ENCODE results near the gene ZNF740.

Gene ZNF740

DNA sequence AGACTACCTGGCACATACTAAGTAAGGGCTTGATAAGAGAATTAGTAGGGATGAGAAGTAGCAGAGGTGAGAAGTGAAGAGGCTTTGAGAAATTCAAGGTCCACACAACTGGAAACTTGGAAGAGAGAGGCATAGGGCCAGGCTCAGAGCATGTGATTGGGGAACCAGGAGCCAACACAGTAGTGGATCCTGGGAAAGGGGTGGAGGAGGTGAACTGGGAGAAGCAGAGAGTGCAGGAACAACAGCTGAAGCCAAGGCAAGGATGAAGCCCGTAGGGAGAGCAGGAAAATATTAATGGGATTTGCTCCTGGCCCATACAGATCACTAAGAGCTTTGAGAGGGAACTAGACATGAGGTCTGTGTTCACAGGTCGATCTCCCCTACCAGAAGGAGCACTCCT, 27.9 kb downstream of the ZNF740 start:
- H3K4me3 ChIP-seq (ENCODE audit: low read length) = no peak overlapping the region
- DNase-seq (ENCODE audit: low read depth) = no peak
- TF ChIP-seq, protein P1, sequence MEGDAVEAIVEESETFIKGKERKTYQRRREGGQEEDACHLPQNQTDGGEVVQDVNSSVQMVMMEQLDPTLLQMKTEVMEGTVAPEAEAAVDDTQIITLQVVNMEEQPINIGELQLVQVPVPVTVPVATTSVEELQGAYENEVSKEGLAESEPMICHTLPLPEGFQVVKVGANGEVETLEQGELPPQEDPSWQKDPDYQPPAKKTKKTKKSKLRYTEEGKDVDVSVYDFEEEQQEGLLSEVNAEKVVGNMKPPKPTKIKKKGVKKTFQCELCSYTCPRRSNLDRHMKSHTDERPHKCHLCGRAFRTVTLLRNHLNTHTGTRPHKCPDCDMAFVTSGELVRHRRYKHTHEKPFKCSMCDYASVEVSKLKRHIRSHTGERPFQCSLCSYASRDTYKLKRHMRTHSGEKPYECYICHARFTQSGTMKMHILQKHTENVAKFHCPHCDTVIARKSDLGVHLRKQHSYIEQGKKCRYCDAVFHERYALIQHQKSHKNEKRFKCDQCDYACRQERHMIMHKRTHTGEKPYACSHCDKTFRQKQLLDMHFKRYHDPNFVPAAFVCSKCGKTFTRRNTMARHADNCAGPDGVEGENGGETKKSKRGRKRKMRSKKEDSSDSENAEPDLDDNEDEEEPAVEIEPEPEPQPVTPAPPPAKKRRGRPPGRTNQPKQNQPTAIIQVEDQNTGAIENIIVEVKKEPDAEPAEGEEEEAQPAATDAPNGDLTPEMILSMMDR (conservative IDR thresholded peaks at IDR 0.05; ENCODE audit: low read length) = no peak

DNA sequence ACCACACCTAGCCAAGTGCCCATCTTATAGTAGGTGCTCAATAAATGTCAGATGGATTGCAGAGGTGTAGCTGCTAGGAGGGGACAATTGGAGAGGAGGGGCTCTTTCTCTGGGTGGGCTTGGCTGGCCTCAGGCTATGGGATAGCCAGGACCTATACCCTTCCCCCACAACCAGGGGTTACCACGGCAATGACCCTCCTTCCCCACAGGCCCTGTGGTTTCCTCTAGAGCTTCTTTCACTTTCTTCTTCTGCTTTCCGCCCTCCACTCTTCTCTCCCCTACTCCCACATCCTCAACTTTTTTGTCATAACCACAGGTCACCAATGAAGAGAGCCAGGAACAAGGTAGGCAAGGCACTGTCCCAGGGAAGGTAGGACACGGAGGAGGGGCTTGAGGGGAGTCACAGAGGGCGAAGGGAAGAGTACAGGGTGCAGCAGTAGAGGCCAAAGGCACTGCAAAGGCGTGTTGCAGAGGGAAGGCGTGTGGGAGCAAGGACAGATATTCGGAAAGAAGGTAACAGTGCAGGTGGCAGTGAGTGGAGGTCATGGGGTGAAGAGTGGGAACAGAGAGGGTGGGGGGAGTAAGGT, 28.4 kb downstream of the ZNF740 start:
- TF ChIP-seq, protein P1 (conservative IDR thresholded peaks at IDR 0.05; ENCODE audit: low read length) = no peak
- DNase-seq (ENCODE audit: low read depth) = no peak
- no peak overlapping the region for H3K4me3 ChIP-seq (ENCODE audit: low read length)

DNA sequence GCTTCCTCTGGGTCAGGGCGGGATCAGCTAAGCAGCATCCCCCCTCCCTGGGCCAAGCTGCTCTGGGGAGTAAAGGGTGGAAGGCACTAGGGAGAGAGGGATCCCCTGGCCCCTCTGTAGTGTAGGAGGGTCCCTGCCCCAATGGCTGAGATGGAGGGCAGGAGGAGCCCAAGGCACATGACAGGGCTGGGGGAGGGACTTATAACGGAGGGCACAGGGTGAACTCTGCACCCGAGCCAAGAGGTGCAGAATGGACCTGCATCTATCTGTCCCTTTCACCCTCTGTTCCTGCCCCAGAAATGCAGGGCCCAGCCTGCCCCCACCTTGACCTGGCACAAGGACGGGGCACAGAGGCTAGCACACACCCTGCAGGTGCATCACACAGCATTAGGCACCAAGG, 30.3 kb downstream of the ZNF740 start:
- no peak for DNase-seq (ENCODE audit: low read depth)
- TF ChIP-seq, protein P1 (conservative IDR thresholded peaks at IDR 0.05; ENCODE audit: low read length) = no peak
- H3K4me3 ChIP-seq (ENCODE audit: low read length) = no peak overlapping the region

DNA sequence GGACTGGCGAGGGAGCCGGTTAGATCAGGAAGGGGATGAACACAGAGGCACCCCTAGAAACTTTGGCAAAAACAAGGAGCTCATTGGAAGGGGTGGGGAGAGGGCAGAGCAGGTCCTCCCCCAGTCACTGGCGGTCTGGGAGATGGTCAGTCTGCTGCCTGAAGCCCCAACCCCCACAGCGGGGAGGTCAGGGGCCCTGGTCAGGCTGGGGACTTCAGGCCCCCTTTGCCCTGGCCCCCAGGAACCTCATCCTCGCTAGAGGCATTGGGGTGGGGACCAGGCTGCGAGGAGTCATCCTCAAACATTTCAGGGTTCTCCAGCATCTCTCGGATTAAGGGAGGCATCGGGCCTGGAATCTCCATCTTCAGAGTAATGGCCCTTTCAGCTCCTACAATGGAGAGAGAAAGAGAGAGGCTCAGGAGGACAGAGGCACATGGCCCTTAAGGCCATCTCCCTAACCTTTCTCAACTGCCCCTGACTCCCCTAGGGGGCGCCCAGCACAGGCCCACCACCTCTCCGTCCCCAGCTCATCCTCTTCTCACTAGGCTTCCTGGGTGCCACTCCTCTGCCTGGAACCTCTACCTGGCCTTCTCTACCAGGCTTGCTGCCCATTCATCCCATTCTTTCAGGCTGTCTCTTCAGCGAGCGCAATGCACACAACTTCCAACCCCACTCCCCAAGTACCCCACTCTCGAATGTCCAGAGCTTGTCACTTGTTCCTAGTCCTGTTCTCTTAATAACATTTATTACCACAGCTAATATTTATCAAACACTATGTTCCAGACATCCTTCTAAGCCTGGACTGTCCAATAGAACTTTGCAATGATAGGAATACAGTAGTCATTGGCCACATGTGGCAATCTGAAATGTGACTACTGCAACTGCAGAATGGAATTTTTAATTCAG, 31.2 kb downstream of the ZNF740 start:
- H3K4me3 ChIP-seq (ENCODE audit: low read length) = no peak overlapping the region
- DNase-seq (ENCODE audit: low read depth) = no peak
- TF ChIP-seq, protein P1 (conservative IDR thresholded peaks at IDR 0.05; ENCODE audit: low read length) = peak; percentile 30

DNA sequence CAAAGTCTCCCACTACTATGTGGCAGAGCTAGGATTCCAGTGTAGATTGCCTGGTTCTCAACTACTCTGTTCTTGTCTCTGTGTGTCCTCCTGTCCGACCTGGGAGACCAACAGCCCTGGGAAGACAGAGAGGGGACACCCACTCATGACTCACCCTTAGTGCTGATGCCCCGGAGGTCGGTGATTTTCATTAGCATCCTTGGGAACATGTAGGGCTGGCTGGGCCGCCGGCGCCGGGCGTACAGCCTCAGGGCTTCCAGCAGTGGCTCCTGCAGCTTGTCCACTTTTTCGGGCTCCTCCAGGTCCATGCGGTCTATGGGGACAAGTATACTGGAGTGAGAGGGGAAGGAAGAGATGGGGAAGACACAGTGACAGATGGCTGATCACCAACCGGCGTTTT, 32.4 kb downstream of the ZNF740 start:
- TF ChIP-seq, protein P1 (conservative IDR thresholded peaks at IDR 0.05; ENCODE audit: low read length) = no peak
- H3K4me3 ChIP-seq (ENCODE audit: low read length) = no peak overlapping the region
- no peak for DNase-seq (ENCODE audit: low read depth)

DNA sequence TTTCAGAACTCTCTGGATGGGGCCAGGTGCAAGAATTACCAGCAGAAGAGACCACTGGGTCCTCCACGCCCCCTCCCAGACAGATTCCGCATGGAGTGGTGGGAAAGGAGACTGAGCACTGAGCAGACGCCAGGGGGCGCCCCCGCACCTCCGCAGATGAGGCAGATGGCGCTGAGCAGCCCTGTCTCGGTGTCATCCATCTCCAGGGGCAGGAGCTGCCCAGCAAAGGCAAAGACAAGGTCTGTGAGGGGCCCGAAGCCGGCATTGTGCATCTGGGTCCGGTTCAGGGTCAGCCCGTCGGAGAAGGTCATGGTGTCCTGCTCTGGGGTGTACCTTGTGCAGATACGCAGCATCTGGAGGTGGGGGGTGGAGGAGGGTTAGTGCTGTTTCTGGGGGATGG, 32.8 kb downstream of the ZNF740 start:
- TF ChIP-seq, protein P1 (conservative IDR thresholded peaks at IDR 0.05; ENCODE audit: low read length) = peak; percentile 90

DNA sequence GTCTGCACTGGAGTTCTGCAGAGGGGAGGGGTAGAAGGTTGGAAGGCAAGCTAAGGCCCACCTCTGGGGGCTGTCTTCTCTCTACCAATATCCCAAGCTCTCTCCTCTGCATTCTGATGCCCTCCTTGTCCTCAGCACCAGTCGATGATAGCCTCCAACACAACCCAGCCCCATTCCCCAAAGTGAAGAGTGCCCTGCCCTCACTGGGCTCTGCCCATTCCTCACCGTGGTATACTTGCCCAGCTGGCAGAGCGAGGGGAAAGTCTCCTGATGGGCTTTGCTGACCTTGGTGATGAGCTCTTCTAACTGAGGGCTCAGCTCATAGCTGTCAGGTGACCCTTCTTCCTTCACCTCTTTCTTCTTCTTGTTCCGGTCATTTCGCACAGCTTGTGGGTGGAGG, 33.7 kb downstream of the ZNF740 start:
- no peak for DNase-seq (ENCODE audit: low read depth)
- TF ChIP-seq, protein P1 (conservative IDR thresholded peaks at IDR 0.05; ENCODE audit: low read length) = no peak
- H3K4me3 ChIP-seq (ENCODE audit: low read length) = no peak overlapping the region

More for the DNA sequence above, 32.8 kb downstream of the ZNF740 start:
- DNase-seq (ENCODE audit: low read depth) = peak; percentile 70
- H3K4me3 ChIP-seq (ENCODE audit: low read length) = no peak overlapping the region

Measured in AG10803 (cell line).